Measurements from ENCODE around the gene ZNF611.
"Not testable (repeated sequence)": the region's sequence is repeated elsewhere in the genome, so short reads cannot be mapped to it uniquely, and the experiment has no call there.

DNA sequence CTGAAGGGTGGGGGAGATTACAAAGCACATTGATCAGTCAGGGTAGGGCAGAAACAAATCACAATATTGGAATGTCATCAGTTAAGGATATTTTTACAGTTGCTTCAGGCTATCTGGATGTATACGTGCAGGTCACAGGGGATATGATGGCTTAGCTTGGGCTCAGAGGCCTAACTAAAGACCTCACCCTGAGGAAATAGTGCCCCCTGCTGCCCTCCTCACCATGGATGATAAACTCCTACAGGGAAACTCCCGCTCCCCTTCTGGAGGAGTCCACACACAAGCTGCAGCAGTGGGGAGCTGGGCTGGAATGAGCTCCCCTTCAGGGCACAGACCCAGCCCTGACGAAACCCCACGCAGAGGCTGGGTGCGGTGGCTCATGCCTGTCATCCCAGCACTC, 35.3 kb downstream of the ZNF611 start:
- not testable (repeated sequence) for TF ChIP-seq TCF12, YY1 (IDR thresholded peaks at IDR 0.05; ENCODE audit: low read depth)

All from Ishikawa (cell line).